Neutrophil (primary cell): ENCODE measurements around the gene RNGTT.

Experiments used
- H3K27ac ChIP-seq: fragments of 200-600 bp; sonication (generic); 2 replicates; pipeline ENCODE4 v1.5.1; 2016; ENCODE audit warnings: mild to moderate bottlenecking, moderate library complexity
- H3K27me3 ChIP-seq: fragments of 200-600 bp; sonication (generic); 2 replicates; pipeline ENCODE4 v1.6.0; 2016; ENCODE audit warnings: mild to moderate bottlenecking
- H3K36me3 ChIP-seq: fragments of 200-600 bp; sonication (generic); 2 replicates; pipeline ENCODE4 v1.5.1; 2017
- H3K4me1 ChIP-seq, 2 experiments: fragments of 200-600 bp in 1 of 2; sonication (generic) in 1 of 2; 1 replicate in 1 of 2; 2 replicates in 1 of 2; pipeline versions ENCODE4 v1.5.1 to v1.6.1; 2013 to 2016; ENCODE audit warnings: low read depth in 1 of 2, low read length in 1 of 2, mild to moderate bottlenecking in 1 of 2, moderate library complexity in 1 of 2; ENCODE audit not compliant: control insufficient read depth in 1 of 2, insufficient read depth in 1 of 2
- H3K4me3 ChIP-seq, 2 experiments: fragments of 200-600 bp in 1 of 2; sonication (generic) in 1 of 2; 1 replicate in 1 of 2; 2 replicates in 1 of 2; pipeline ENCODE4 v1.5.1; 2013 to 2016; ENCODE audit warnings: low read depth in 1 of 2, low read length in 1 of 2, mild to moderate bottlenecking in 1 of 2, moderate library complexity in 1 of 2
- H3K9me3 ChIP-seq: fragments of 200-600 bp; sonication (generic); 2 replicates; pipeline ENCODE4 v1.5.1; 2016
- CTCF ChIP-seq: fragments of 200-600 bp; sonication (generic); IDR thresholded peaks from 2 replicates; pipeline ENCODE4 v1.5.1; 2016; ENCODE audit warnings: antibody characterized with exemption

RNGTT gene

DNA sequence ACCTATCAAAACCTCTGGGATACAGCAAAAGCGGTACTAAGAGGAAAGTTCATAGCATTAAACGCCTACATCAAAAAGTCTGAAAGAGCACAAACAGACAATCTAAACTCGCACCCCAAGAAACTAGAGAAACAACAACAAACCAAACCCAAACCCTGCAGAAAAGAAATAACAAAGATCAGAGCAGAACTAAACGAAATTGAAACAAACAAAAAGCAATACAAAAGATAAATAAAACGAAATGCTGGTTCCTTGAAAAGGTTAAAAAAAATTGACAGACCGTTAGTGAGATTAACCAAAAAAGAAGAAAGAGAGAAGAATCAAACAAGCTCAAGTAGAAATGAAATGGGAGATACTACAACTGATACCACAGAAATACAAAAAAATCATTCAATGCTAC, 302.3 kb downstream of the RNGTT start:
- no peak for TF ChIP-seq CTCF
- Histone ChIP-seq H3K4me1 (no peaks in the 10 kb centered on the region), H3K4me3 (no peak overlapping the region), H3K9me3 (peaks cover 6% of the 10 kb centered on the region), H3K27me3 (no peaks in the 10 kb centered on the region), H3K27ac (no peak overlapping the region), H3K36me3 (no peaks in the 10 kb centered on the region)

- Histone ChIP-seq H3K4me3 (no peak overlapping the region), H3K27ac (no peak overlapping the region), H3K9me3 (no peaks in the 10 kb centered on the region), H3K4me1 (no peaks in the 10 kb centered on the region), H3K27me3 (no peaks in the 10 kb centered on the region), H3K36me3 (no peaks in the 10 kb centered on the region)
- TF ChIP-seq CTCF = no peak
Observed at GRCh38 chr6:88655586-88655985, 307.8 kb downstream of the RNGTT start.

DNA sequence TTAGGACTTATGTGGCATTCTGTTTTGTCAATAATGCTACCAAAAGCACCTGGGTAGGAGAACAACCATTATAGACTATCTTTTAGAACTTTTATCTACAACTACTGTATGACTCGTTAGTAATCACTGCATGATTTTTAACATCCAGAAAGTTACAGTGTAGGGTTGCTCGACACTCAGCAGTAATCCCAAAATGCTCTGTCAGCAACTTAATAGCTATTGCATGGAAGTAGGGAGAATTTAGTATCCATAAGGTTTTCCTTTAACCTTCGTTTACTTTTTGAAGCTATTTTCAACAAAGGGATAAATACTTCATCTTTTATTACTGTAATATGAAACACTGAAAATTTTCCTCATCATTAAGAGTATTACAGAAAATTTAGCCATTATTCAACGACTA, 309.5 kb downstream of the RNGTT start:
- no peaks in the 10 kb centered on the region for H3K4me1 ChIP-seq
- H3K27ac ChIP-seq = no peak overlapping the region
- no peaks in the 10 kb centered on the region for H3K27me3 ChIP-seq
- H3K9me3 ChIP-seq = no peaks in the 10 kb centered on the region
- TF ChIP-seq CTCF = no peak
- H3K4me3 ChIP-seq = no peak overlapping the region
- no peaks in the 10 kb centered on the region for H3K36me3 ChIP-seq

DNA sequence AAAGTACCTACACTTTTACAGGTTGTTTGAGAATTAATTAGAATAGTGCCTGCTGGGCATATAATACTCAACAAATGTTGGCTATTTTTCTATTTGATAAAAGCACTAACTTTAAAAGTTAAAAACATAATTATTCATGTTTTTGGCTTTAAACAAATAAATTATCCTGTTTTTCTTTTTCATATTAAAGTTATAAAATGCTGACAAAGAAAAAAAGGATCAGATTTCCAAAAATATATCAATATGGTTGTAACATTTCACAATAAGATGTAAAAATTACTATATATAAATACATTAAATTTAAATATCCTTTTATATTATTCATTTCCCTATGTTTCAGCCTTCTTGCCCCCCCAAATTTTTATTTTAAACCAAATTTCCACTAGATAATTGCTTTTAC, 312.0 kb downstream of the RNGTT start:
- Histone ChIP-seq H3K27ac (no peak overlapping the region), H3K27me3 (no peaks in the 10 kb centered on the region), H3K4me3 (no peak overlapping the region), H3K4me1 (no peaks in the 10 kb centered on the region), H3K9me3 (no peaks in the 10 kb centered on the region), H3K36me3 (no peaks in the 10 kb centered on the region)
- no peak for TF ChIP-seq CTCF

GRCh38 chr6:88650979-88651378, 312.4 kb downstream of the RNGTT start:
- no peak for TF ChIP-seq CTCF

GRCh38 chr6:88650029-88650619, 313.3 kb downstream of the RNGTT start:
- TF ChIP-seq CTCF = no peak
- H3K4me3 ChIP-seq = no peak overlapping the region
- H3K36me3 ChIP-seq = no peaks in the 10 kb centered on the region
- no peaks in the 10 kb centered on the region for H3K4me1 ChIP-seq
- no peaks in the 10 kb centered on the region for H3K9me3 ChIP-seq
- no peak overlapping the region for H3K27ac ChIP-seq
- no peaks in the 10 kb centered on the region for H3K27me3 ChIP-seq

More at GRCh38 chr6:88650979-88651378, 312.4 kb downstream of the RNGTT start:
- Histone ChIP-seq H3K9me3 (no peaks in the 10 kb centered on the region), H3K4me3 (no peak overlapping the region), H3K27me3 (no peaks in the 10 kb centered on the region), H3K36me3 (no peaks in the 10 kb centered on the region), H3K4me1 (no peaks in the 10 kb centered on the region), H3K27ac (no peak overlapping the region)
